Measurements from ENCODE around the gene EPHA2. TPM values are rescaled to one million over a fixed set of nuclear protein-coding genes. Genes with fewer than 3 reads are reported as not detected.
A peak's percentile ranks its signal among the peaks of the same experiment; 100 is the strongest.
"Not testable (repeated sequence)": the region's sequence is repeated elsewhere in the genome, so short reads cannot be mapped to it uniquely, and the experiment has no call there.

Gene EPHA2
- total RNA-seq, 2 donors from 2014 or later: 0.07 to 0.16 TPM

- H3K9me3 Mint-ChIP-seq: peaks cover 6 to 8% of the 10 kb centered on the region in 2 donors
- H3K27ac Mint-ChIP-seq: no peak overlapping the region
- ATAC-seq (no peak), DNase-seq (ENCODE audit: low spot score in 2 of 2) (no peak)
- peaks cover 8 to 16% of the 10 kb centered on the region in 2 donors for H3K36me3 Mint-ChIP-seq
These were observed 45.4 kb downstream of the EPHA2 start for GRCh38 chr1:16110456-16110855.

- no peak overlapping the region for H3K27ac Mint-ChIP-seq
- peaks cover 8 to 16% of the 10 kb centered on the region in 2 donors for H3K36me3 Mint-ChIP-seq
- no peak for ATAC-seq
- peaks cover 6 to 8% of the 10 kb centered on the region in 2 donors for H3K9me3 Mint-ChIP-seq
- no peak for DNase-seq (ENCODE audit: low spot score in 2 of 2)
These were observed 46.3 kb downstream of the EPHA2 start for GRCh38 chr1:16109571-16109970.

- peaks cover 8 to 20% of the 10 kb centered on the region in 2 donors for H3K36me3 Mint-ChIP-seq
- not testable (repeated sequence) for H3K27ac Mint-ChIP-seq; ATAC-seq; H3K9me3 Mint-ChIP-seq; DNase-seq (ENCODE audit: low spot score in 2 of 2)
These were observed 48.8 kb downstream of the EPHA2 start for GRCh38 chr1:16107039-16107438.

GRCh38 chr1:16101623-16102022 is 54.2 kb downstream of the EPHA2 start:
- Mint-ChIP-seq H3K9me3 (no peaks in the 10 kb centered on the region), H3K36me3 (peaks cover 0 to 5% of the 10 kb centered on the region in 2 donors), H3K27ac (no peak overlapping the region)
- DNase-seq (ENCODE audit: low spot score in 2 of 2) (no peak), ATAC-seq (no peak)

GRCh38 chr1:16099412-16099811 is 56.5 kb downstream of the EPHA2 start:
- Mint-ChIP-seq H3K9me3 (no peaks in the 10 kb centered on the region), H3K27ac (no peak overlapping the region), H3K36me3 (peaks cover 0 to 4% of the 10 kb centered on the region in 2 donors)
- ATAC-seq (no peak), DNase-seq (ENCODE audit: low spot score in 2 of 2) (no peak)

GRCh38 chr1:16095447-16095846 is 60.4 kb downstream of the EPHA2 start:
- H3K9me3 Mint-ChIP-seq: no peaks in the 10 kb centered on the region
- ATAC-seq: no peak
- no peak overlapping the region for H3K27ac Mint-ChIP-seq
- no peak for DNase-seq (ENCODE audit: low spot score in 2 of 2)
- H3K36me3 Mint-ChIP-seq: no peaks in the 10 kb centered on the region

GRCh38 chr1:16094453-16095158 is 61.3 kb downstream of the EPHA2 start:
- Mint-ChIP-seq H3K9me3 (no peaks in the 10 kb centered on the region), H3K36me3 (no peaks in the 10 kb centered on the region), H3K27ac (no peak overlapping the region)
- ATAC-seq (no peak), DNase-seq (ENCODE audit: low spot score in 2 of 2) (no peak)

- Mint-ChIP-seq H3K27ac (no peak overlapping the region), H3K9me3 (no peaks in the 10 kb centered on the region), H3K36me3 (no peaks in the 10 kb centered on the region)
- no peak for ATAC-seq
- no peak for DNase-seq (ENCODE audit: low spot score in 2 of 2)
These were observed 62.3 kb downstream of the EPHA2 start for GRCh38 chr1:16093611-16094010.

GRCh38 chr1:16092923-16093511 is 62.9 kb downstream of the EPHA2 start:
- Mint-ChIP-seq H3K9me3 (no peaks in the 10 kb centered on the region), H3K36me3 (no peaks in the 10 kb centered on the region), H3K27ac (peak overlapping the region in 1 of 2 donors; percentile 63)
- no peak for ATAC-seq
- DNase-seq (ENCODE audit: low spot score in 2 of 2): no peak

GRCh38 chr1:16092097-16092922 is 63.6 kb downstream of the EPHA2 start:
- no peak for ATAC-seq
- H3K9me3 Mint-ChIP-seq: no peaks in the 10 kb centered on the region

GRCh38 chr1:16091296-16091695 is 64.6 kb downstream of the EPHA2 start:
- no peak for ATAC-seq
- DNase-seq (ENCODE audit: low spot score in 2 of 2): no peak
- Mint-ChIP-seq H3K36me3 (no peaks in the 10 kb centered on the region), H3K9me3 (no peaks in the 10 kb centered on the region), H3K27ac (no peak overlapping the region)

More at GRCh38 chr1:16092097-16092922, 63.6 kb downstream of the EPHA2 start:
- DNase-seq (ENCODE audit: low spot score in 2 of 2): peak in 1 of 2 donors; percentile 49
- Mint-ChIP-seq H3K36me3 (no peaks in the 10 kb centered on the region), H3K27ac (no peak overlapping the region)

- DNase-seq (ENCODE audit: low spot score in 2 of 2) (no peak), ATAC-seq (no peak)
- H3K9me3 Mint-ChIP-seq: no peaks in the 10 kb centered on the region
- no peaks in the 10 kb centered on the region for H3K36me3 Mint-ChIP-seq
- H3K27ac Mint-ChIP-seq: no peak overlapping the region
These were observed 65.6 kb downstream of the EPHA2 start for GRCh38 chr1:16090076-16090826.

- DNase-seq (ENCODE audit: low spot score in 2 of 2): no peak
- Mint-ChIP-seq H3K27ac (no peak overlapping the region), H3K36me3 (no peaks in the 10 kb centered on the region), H3K9me3 (no peaks in the 10 kb centered on the region)
- no peak for ATAC-seq
These were observed 66.9 kb downstream of the EPHA2 start for GRCh38 chr1:16088996-16089395.

GRCh38 chr1:16088351-16088911 is 67.4 kb downstream of the EPHA2 start:
- DNase-seq (ENCODE audit: low spot score in 2 of 2) (no peak), ATAC-seq (no peak)
- Mint-ChIP-seq H3K9me3 (no peaks in the 10 kb centered on the region), H3K36me3 (no peaks in the 10 kb centered on the region), H3K27ac (no peak overlapping the region)

- DNase-seq (ENCODE audit: low spot score in 2 of 2): no peak
- no peaks in the 10 kb centered on the region for H3K9me3 Mint-ChIP-seq
- no peaks in the 10 kb centered on the region for H3K36me3 Mint-ChIP-seq
- H3K27ac Mint-ChIP-seq: no peak overlapping the region
- no peak for ATAC-seq
These were observed 68.1 kb downstream of the EPHA2 start for GRCh38 chr1:16087733-16088132.

GRCh38 chr1:16085522-16085921 is 70.3 kb downstream of the EPHA2 start:
- no peak for ATAC-seq
- DNase-seq (ENCODE audit: low spot score in 2 of 2): no peak
- no peaks in the 10 kb centered on the region for H3K36me3 Mint-ChIP-seq
- no peak overlapping the region for H3K27ac Mint-ChIP-seq
- no peaks in the 10 kb centered on the region for H3K9me3 Mint-ChIP-seq

Data from activated naive CD4-positive, alpha-beta T cell treated with anti-CD3 and anti-CD28 coated beads, Interleukin-2, amount 50 U/mL, for 72 hours (primary cell).